Measurements from ENCODE around the gene FAM20A.

Gene FAM20A

DNA sequence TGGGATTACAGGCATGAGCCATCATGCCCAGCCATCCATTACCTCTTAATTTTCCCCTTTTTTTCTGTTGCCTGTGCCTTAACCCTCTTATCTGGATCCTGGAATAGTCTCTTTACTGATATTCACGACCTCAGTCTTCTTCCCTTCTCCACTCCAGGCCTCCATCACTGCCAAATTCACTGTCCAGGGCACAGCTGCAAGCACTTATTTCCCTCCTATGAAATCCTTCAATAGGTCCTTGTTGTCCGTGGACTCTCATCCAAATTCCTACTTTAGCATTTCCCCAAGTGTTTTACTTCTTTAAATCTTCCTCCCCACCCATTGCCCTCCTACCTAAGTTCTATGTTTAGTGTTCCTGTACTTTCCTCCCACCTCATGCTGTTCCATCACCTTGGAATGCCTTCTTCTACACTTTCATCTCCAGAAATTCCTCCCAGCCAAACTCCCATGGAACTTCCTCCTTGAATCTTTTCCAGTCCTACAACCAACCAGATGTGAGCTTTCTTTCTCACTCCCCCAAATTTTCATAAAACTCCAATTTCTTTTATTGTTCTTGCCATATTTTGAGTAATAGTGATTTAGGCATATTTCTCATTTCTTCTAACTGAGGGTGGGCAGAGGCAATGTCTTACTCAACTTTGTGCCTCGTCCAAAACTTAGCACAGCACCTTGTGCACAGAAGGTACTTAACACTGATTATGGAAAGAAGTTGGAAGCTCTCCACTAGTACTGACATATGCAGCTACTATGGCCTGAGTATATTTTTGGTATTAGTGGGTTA is 35.3 kb downstream of the FAM20A start:
- DNase-seq (ENCODE audit: low read depth): no peak

DNA sequence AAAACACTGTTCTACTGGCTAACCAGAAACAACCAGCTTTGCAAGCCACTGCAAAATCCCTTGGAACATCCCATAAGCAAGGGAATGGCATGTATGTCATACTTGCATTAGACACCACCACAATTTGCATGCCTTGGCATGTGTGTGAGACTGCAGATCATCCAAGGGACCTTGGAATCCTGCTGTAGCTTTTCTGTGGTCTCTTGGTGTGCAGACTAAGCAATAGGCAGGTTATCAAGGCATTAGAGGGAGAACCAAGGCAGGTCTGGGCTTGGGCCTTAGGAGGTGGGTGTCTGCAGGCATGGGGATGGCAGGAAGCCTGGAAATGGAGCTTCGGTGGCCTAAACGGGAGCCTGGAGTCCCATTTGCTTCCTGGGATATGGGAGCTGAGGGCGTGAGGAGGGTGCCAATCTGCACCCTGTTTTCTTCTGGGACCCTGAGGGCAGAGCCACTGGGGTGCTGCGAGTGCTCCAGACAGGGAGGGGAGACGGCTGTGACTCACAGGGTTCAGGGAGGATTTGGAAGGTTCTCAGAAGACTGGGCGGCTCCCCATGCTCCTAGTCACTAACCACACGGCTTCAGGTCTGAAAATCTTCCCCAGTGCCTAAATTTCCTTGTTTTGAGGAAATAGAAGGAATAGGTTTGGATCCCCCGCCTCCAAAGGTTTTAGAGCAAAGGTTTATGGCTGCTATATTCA is 36.6 kb downstream of the FAM20A start:
- DNase-seq (ENCODE audit: low read depth): no peak

DNA sequence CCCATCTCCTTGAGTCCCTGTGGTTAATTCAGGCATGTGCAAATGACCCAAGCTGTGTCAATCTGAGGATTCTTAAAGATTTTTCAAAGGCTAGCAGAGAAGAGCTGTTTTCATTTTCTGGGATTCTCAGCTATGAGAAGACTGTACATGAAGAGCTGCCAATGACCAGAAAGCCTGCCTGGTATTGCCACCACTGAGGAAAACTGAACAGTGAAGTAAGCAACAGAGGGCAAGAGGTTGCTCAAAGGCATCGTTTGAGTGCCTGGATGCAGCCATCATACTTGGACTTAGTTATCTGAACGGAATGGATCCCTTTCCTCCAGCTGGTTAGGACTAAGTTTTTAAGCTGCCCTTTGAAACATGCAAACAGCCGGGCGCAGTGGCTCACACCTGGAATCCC is 38.4 kb downstream of the FAM20A start:
- DNase-seq (ENCODE audit: low read depth): no peak

DNA sequence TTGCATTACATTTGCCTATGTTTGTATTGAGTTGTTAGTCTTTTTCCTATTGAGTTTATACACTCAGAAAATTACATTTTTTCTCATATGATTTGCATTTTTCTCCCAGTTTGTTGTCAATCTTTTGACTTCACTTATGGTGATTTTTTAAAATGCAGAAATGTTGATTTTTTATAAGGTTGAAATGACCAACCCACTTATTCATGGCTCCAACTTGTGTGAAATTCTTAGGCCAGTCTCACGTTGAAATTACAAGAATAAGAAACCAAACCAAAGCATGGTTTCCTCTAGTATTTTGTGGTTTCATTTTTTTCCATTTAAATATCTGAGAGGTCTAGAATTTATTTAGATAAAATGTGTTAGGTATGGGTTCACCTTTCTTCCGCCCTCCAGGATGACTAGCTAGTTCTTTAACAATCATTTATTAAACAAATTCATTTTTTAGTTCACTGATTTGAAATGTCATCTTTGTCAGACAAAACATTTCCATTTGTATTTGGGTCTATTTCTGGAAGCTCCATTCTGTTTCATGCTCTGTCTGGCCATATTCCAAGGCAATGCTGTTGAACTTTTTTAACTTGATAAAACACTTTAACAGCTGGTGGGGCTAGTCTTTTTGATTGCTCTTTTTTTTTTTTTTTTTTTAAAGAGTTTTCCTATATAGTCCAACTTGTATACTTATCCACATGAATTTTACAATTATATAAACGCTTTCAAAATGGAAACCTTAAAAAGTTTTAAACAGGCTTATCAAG is 40.0 kb downstream of the FAM20A start:
- no peak for DNase-seq (ENCODE audit: low read depth)

DNA sequence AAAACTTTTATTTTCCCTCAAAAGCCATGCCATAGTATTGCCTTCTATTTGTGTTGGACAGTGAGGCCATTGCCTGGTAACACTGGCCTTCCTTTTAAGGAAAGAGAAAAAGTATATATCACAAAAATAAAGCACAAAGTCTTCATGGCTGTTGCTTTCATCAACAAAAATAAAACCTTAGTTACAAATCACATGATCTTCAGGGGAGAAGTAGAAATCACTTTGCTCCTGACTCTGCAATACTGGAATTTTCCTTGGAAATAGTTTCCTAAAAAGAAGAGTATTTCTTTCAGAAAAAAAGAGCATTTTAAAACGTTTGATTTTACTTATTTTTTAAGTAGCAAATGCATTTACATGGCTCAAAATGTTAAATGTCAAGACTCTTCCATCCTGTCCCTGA is 41.9 kb downstream of the FAM20A start:
- DNase-seq (ENCODE audit: low read depth): no peak

DNA sequence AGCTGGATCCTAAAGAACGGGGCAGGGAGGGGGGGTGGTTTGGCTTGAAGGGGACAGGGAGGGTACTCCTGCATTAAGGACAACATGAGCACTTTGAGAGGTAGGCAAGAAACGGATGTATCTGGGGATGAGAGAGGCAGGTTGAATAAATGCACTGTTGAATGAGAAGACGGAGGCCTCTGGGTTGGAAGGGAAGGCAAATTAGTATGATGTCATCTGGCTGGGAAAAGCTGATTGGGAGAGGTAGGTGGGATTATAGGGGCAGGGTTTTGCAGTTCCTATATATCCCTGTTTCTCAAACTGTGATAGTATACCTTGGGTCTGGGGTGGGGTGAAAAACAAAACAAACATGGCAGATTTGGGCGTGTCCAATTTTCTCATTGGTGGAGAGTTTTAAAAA is 44.6 kb downstream of the FAM20A start:
- no peak for DNase-seq (ENCODE audit: low read depth)

DNA sequence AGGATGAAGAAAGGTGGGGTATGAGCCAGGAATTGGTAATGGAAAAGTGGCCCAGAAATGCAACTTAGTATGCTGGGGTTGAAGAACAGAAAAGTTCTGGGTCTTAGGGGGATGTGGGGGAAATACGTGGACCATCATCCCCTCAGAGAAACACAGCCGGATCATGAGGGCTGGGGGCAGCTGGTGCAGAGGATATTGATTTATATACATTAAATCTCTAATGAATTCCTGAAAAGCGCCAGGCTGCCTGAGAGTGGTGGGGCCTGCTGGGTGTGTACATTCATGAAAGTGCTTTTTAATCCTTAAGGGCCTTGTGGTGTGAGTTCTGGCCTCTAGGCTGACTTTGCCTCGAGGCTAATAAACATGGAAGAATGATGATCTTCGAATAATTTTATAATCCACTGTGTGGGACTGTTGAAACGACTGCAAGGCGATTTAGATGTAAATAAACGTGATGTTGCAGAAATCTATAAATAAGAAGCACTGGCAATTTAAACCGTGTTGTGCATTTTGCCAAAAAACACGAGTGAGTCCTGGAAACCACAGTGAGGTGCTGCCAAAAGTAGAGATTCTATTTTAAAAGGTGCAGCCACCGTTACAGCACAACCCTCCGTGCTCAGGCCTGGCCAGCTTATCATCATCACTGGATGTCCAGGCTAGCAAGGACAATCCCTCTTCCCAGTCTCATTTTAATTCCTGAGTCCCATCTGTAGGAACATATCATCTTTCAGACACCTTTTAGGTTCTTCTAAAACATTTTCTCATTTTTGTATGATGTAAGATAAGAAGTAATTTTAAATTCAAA is 56.9 kb downstream of the FAM20A start:
- no peak for DNase-seq (ENCODE audit: low read depth)

DNA sequence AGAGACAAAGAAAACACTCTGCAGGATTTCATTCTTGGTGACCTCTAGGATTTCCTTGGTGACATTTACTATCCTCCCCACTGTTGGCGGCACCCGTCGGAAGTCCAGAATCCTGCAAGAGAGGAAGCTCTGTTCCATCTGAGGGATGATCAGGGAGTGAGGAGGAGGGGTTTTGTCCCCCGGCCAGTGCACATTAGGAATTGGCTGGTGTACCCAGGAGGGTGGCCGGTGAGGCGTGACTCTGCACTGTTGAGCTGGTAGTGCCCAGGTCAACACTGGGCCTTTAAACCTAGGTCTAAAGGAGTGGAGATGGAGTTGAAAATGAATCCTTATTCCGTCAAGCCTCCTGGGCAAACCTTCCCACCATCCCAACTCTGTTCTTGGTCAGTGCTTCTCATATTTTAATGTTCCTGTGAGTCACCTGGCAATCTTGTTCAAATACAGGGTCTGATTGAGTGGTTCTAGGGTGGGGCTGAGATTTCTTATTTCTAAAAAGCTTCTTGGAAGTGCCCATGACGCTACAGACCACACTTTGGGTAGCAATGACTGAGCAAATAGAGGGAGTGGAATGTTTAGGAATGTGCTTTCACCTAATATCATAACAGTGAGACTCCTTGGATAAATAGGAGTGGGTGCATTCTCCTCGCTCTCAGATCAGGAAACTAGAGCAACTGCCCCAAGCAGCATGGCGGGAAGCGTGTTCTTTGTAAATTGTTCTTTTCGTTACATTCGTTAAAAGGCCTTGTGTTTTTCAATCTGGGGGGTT is 58.3 kb downstream of the FAM20A start:
- no peak for DNase-seq (ENCODE audit: low read depth)

DNA sequence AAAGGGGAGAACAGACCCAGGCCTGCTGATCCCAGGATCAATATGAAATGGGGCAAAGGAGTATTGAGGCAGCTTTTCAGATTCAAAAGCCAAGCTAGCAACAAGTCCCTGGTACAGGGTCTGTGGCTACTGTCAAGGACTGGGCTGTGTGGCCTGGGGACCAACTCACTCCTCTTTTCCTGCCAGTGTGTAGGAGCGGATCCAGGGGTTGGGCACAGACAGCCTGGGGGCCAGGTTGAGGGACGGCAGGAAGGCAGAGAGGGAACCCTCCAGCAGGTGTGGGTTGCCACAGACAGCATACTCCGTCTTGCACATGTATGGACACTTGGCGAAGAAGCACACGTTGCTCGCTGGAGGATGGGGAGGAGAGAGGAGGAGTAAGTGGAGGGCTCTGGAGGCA is 59.4 kb downstream of the FAM20A start:
- DNase-seq (ENCODE audit: low read depth): no peak

DNA sequence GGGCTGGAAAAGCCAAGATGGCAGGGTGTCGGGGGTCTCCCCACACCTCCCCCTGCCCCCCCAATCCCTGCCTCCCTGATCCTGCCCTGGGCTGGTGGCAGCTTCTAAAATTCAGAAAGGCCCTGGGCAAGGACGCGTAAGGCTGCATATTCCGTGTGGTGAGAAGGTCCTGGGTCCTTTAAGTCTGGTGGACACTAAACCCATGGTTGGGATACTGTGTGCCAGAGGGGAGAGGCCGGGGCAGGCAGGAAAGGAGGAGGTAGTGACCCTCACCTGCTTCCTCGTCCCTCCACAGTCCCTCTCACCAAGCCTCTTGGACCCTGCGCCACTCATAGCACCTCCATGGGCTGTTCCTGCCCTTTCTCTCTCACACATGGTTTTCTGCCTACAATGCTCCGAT is 60.2 kb downstream of the FAM20A start:
- no peak for DNase-seq (ENCODE audit: low read depth)

DNA sequence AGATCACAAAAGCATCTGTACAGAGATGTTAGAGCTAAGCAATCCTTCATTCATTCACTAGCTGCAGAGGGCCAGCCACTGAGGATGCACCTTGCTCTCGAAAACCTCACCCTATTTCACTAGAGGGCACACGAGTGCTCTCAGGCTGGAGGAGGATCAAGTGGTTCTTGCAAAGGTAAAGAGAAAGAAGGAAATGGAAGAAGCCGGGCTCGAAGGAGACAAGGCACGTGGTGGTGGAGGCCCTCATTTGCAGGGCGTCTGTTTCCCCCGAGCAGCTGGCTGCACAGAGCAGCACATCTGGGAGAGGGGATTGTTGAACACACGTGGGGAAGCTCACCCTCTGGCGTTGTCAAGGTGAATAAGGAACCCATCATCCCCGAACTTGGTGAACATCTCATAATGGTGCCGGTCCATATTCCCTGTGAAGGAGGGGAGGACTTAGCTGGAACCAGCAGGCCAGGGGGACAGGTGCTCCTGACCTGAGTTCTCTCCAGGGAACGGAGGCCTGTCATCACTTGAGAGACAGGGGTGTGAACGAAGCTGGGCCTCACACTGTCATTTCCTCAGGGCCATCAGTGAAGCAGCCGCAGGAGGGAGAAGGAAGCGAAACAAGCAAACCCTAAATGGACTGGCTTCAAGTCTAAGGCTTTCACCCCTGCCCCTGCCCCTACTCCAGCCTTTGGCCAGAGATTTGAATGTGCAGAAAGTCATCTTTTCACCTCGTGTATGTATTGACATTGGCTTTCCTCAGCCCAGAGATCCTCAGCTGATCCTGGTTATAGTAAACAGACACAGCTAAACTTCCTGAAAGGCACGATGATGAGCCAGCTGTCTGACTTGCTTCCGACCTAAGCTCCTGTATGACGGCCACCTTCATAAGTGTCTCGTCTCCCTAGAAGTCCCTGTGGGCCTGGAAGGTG is 61.4 kb downstream of the FAM20A start:
- DNase-seq (ENCODE audit: low read depth): no peak

DNA sequence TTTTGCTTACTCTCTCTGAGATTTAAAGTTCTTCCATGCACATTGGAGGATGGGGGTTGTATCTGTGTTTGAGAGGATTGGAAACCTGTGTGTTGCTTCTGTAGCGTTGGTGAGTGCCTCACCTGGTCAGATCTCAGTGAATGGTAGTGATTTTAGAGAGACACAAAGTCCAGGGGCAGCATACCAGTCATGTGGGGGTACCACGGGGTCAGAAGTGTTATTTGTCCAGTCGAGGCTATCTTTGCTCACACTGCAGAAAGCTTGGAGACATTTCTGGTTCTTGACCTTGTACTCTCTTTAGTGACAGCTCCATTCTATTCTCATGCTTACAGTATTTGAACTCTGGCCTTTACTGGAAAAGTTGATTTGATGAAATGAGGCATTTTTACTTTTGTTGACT is 65.2 kb downstream of the FAM20A start:
- DNase-seq (ENCODE audit: low read depth): no peak

DNA sequence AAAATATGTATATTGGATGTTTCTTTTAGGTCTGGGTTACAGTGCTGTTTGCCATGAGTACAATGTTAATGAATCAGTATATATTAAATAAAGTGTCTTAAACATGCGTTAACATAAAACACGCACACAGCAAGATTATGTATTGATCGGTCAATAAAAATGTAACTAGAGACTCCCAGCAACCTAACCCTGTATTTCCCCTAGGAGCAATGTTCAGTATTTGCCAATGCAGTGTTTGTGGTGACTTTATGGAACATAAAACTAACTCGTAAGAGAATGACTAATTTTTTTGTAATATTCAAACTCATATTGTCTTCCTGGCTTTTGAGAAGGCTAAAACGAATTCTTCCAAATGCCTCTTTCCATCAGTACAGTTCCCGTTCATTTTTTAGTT is 66.5 kb downstream of the FAM20A start:
- DNase-seq (ENCODE audit: low read depth): no peak

DNA sequence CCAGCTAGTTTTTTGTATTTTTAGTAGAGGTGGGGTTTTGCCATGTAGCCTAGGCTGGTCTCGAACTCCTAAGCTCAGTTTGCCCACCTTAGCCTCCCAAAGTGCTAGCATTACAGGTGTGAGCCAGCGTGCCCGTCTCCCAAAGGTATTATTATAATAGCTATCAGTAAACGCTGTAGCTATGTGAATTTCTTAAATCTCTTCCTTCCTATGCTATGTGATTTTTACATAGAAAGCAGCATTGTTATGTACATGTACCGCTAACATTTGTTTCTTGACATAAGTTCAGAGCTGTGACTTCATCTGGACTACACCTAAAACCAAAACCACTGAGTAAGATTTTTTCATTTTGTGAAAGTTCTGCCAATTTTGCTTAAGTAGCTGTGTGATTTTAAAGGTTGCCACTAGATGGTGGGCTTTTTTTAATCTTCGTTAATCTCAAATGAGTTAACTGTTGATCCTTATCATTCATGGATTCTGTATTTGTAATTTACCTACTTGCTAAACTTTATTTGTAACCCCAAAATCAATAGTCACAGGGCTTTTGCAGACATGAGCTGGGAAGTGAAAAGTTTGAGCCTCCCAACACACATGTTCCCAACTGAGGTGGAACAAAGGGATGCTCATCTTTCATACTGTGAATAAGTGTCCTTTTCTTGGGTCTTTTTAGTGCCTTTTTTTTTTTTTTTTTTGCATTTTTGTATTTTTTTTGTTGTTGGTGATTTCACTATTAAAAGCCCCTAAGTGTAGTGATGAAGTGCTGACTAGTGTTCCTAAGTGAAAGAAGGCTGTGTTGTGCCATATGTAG is 67.1 kb downstream of the FAM20A start:
- DNase-seq (ENCODE audit: low read depth): no peak

DNA sequence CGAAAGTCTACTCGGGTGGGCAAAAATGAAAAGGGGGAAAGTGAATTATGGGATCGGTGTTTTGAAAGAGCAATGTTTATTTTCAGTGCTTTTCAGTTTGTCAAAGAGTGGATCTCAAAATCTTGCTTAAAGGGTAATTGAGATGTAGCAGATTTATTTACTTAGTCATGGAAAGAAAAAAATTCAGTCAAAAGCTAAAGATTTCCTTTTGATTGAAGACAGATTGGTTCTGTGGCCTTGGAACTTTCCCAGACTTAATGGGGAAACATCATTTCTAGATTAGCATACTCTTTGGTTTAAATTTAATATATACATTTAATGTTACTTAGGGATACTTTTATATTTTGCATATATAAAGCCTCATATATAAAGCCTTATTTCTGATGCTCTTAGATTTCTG is 68.3 kb downstream of the FAM20A start:
- DNase-seq (ENCODE audit: low read depth): no peak

DNA sequence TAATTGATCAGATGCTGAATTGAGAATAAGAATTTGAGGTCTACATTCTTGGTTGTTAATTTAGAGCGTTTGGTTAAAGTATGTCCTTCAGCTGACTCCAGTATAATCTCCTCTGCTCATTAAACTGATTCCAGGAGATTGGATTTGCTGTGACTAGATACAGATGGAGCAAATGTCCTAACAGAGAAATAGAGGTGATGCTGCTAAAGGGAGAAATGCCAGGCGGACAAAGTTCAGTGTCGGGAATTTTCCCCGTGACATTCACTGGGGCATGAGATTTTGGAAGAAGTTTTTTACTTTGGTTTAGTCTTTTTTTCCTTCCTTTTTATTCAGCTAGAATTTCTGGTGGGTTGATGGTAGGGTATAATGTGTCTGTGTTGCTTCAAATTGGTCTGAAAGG is 69.9 kb downstream of the FAM20A start:
- no peak for DNase-seq (ENCODE audit: low read depth)

DNA sequence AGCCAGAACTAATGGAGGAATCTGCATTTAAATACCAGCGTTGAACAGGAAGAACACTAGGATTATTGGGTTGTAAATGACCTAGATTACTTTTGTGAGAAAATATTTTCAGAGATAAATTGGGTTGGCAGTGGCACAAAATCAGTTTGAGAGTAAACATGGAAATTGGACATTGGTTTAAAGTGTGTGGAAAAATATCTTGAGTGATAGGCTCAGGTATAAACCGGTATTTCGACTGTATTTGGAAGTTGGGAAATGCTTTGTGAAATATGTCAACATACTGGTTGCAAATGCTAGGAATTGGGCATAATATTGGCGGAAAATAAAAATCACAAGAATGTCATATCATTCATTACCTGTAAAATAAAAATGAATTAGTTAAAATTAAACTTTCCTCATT is 73.9 kb downstream of the FAM20A start:
- DNase-seq (ENCODE audit: low read depth): no peak

DNA sequence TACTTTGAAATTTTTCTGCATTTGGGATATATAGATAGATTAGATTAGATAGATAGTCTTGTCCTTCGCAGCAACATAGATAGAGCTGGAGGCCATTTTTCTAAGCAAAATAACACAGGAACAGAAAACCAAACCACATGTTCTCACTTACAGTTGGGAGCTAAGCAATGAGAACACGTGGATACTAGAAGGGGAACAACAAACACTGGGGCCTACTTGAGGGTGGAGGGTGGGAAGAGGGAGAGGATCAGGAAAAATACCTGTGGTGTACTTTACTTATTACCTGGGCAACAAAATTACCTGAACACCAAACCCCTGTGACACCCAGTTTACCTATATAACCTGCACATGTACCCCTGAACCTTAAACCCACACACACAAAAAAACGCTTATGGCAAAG is 74.6 kb downstream of the FAM20A start:
- DNase-seq (ENCODE audit: low read depth): no peak

DNA sequence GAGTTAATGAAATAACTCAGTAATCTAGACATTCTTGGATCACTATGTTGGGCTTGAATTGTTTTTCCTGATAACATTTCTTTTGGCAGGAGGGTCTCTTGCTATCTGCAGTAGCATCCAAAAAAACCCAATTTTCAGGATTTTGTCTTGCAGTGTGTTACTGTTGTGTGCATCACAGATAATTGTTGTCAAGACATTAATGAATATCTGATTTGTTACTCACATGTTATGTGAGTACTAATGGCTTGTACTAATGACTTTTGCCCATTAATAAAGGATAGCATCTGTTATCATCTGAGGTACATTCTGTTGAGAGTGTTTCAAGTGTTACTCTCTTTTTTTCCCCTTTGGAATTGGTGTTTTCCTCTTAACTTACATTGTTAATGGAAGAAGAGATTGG is 78.9 kb downstream of the FAM20A start:
- DNase-seq (ENCODE audit: low read depth): no peak

DNA sequence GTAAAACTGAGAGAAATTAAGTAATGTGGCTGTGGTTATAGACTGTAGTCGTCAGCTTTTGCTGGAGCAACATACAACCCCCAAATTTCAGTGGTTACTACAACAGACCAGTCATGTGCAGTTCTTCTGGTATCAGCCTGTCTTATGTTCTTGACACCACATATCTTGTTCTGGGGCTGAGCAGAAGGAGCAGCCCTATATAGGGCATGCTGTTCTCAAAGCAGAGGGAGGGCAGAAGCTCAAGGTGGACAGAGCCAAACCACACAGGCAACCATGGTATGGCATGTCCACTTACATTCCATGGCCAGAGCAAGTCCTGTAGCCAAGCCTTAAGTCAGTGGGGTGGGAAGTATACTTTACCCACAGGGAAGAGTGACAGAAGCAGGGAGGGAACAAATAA is 81.3 kb downstream of the FAM20A start:
- DNase-seq (ENCODE audit: low read depth): no peak
